Inflammatory macrophage (primary cell): ENCODE results near the gene KCTD19.

ENCODE experiments used
- DNase-seq, 2 donors: peaks; one replicate each; pipeline ENCODE4 v3.0.0-alpha.2; 2020 to 2022

KCTD19 gene

GRCh38 chr16:67258161-67258835, 68.2 kb downstream of the KCTD19 start:
- DNase-seq: no peak

GRCh38 chr16:67257486-67258160, 68.9 kb downstream of the KCTD19 start:
- DNase-seq: no peak

- DNase-seq: no peak
Observed at GRCh38 chr16:67256701-67257230, 69.8 kb downstream of the KCTD19 start.

- DNase-seq: peak in 1 of 2 donors; percentile 61
Observed at GRCh38 chr16:67255553-67256221, 70.9 kb downstream of the KCTD19 start.

- DNase-seq: no peak
Observed at GRCh38 chr16:67254801-67255552, 71.6 kb downstream of the KCTD19 start.

- no peak for DNase-seq
Observed at GRCh38 chr16:67252609-67253497, 73.7 kb downstream of the KCTD19 start.

- DNase-seq: no peak
Observed at GRCh38 chr16:67250045-67250327, 76.6 kb downstream of the KCTD19 start.

- no peak for DNase-seq
Observed at GRCh38 chr16:67249178-67250044, 77.1 kb downstream of the KCTD19 start.

- no peak for DNase-seq
Observed at GRCh38 chr16:67248401-67249177, 78.0 kb downstream of the KCTD19 start, which contains the start of gene SLC9A5. SLC9A5 (plus strand) TSS chr16:67248979; CDS start chr16:67249015, 36 bp downstream.

- DNase-seq: no peak
Observed at GRCh38 chr16:67248073-67248400, 78.5 kb downstream of the KCTD19 start.

GRCh38 chr16:67247192-67248072, 79.1 kb downstream of the KCTD19 start, which contains the start of gene FHOD1:
FHOD1 (minus strand) TSS chr16:67247481; CDS start chr16:67247410, 71 bp downstream.
- DNase-seq: peak; percentile 96

- no peak for DNase-seq
Observed at GRCh38 chr16:67246756-67247191, 79.8 kb downstream of the KCTD19 start.

- peak; percentile 63 to 81 for DNase-seq
Observed at GRCh38 chr16:67246081-67246755, 80.3 kb downstream of the KCTD19 start.

GRCh38 chr16:67245674-67246080, 80.9 kb downstream of the KCTD19 start:
- DNase-seq: no peak

GRCh38 chr16:67245186-67245585, 81.4 kb downstream of the KCTD19 start:
- DNase-seq: no peak

- peak; percentile 97 to 98 for DNase-seq
Observed at GRCh38 chr16:67244387-67245185, 82.0 kb downstream of the KCTD19 start.

- peak; percentile 76 to 79 for DNase-seq
Observed at GRCh38 chr16:67243481-67243880, 83.1 kb downstream of the KCTD19 start.
